GM19397 (cell line): Measurements from ENCODE around the gene MACF1.

ENCODE experiments used
- ATAC-seq: cut with Tn5 transposase; IDR thresholded peaks from one replicate; pipeline ENCODE4 v1.9.1; 2021; ENCODE audit warnings: mild to moderate bottlenecking, moderate library complexity; ENCODE audit not compliant: unreplicated experiment

MACF1 gene

DNA sequence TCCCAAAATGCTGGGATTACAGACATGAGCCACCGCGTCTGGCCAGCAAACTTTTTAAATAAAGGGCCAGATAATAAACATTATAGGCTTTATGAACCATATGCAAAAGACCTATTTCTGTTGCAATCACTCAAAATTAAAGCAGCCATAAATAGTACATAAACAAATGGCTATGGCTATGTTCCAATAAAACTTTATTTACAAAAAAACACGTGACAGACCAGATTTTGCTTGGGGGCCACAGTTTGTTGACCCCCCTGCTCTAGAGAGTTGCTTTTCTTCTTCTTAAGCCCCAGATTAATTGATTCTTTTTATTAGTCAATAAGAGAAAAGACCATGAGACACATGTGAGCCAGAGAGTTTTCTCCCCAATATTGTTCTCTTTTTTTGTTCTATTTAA is 138.3 kb downstream of the MACF1 start:
- no peak for ATAC-seq

DNA sequence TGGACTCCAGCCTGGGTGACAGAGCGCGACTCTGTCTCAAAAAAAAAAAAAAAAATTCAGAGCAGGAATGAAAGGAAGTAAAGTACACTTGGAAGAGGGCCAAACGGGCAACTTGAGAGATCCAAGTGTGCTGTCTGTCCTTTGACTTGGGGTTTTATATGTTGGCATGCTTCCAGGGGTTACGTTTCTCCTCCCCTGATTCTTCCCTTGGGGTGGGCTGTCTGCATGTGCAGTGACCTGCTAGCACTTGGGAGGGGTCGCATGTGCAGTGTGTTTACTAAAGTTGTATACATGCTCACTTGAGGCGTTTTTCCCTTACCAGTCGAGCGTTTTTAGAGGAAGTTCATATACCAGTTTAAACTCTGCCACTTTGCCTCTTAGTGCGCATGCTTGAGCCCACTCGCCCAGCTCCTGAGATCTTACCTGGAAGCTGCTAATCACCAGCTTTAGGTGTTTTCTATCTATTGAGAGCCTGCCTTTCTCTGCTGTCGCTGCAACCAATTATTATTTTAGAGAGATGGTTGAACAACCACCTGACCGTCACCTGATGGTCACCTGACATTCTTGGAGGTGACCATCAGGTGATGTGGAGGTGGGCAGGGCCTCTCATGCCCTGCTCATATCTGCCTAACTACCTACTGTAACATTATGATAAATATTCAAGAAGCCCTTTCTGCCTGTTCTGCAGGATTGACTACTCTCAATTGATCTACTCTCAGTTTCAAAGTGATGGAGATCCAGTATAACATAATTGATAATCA is 140.1 kb downstream of the MACF1 start:
- no peak for ATAC-seq

GRCh38 chr1:39346872-39347271 is 142.4 kb downstream of the MACF1 start:
- ATAC-seq, result no peak

DNA sequence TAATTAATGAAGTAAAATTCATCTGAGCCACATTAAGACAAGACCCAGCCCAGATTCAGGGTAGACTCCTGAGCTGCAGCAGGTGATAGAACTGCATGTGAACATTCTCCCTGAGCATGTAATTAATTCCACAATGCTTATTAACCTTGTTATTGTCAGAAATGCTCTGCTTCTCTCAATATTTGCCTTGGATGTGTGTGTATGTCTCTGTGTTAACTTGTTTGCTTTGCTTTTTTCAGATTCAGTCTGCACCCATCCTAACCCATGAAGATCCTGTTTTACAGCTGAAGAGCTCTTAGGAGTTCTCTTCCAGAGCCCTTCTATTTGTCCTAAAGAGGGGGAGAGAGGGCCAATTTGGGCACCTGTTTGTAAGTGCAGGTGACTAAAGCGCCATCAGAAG is 143.8 kb downstream of the MACF1 start:
- ATAC-seq, result no peak

DNA sequence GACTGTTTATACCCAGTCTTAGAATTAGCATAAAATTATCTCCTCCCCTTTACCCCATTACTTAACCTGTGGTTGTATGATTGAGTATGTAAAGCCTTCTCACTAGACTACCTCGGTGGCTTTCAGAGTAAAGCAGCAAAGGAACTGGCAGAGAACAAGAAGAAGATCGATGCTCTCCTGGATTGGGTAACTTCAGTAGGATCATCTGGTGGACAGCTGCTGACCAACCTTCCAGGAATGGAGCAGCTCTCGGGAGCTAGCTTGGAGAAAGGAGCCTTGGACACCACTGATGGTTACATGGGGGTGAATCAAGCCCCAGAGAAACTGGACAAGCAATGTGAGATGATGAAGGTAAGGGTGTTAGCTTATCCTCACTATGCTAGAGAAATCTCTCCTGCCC is 148.4 kb downstream of the MACF1 start:
- ATAC-seq, result no peak

DNA sequence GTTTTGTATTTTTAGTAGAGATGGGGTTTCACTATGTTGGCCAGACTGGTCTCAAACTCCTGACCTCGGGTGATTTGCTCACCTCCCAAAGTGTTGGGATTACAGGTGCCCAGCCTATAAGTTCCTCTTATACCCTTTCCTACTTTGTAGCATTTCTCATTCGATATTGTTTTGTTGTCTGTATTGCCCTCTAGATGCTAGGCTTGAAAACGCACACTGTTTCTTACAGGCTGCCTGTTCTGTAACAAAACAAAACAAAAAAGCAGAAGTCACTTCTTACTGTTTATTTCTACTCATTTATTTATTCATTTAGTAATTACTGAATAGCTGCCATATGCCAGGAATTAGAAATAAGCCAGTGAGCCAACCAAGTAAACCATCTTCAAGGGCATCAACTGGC is 150.1 kb downstream of the MACF1 start:
- no peak for ATAC-seq

GRCh38 chr1:39358491-39358890 is 154.0 kb downstream of the MACF1 start:
- no peak for ATAC-seq

GRCh38 chr1:39359028-39359570 is 154.6 kb downstream of the MACF1 start:
- ATAC-seq, result no peak

DNA sequence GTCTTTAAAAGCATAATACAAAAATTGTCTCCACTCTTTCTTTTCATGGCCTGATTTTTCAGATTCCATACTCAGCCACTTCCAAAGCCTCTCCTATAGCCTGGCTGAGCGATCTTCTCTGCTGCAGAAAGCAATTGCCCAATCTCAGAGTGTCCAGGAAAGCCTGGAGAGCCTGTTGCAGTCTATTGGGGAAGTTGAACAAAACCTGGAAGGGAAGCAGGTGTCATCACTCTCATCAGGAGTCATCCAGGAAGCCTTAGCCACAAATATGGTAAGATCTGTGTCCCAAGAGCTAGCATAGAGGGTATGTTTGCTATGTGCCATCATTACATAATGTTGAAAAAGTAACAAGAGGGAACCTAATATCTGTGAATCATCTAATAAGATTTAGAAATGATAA is 156.2 kb downstream of the MACF1 start:
- ATAC-seq, result no peak

DNA sequence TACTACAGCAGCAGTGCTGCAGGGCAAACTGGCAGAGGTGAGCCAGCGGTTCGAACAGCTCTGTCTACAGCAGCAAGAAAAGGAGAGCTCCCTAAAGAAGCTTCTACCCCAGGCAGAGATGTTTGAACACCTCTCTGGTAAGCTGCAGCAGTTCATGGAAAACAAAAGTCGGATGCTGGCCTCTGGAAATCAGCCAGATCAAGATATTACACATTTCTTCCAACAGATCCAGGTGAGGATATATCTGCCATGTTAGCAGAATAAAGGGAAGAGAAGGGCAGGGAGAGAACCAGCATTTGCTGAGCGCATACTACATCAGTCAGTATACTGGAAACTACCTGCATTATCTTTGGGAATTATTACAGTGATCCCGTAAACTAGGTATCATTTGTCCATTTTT is 157.0 kb downstream of the MACF1 start:
- no peak for ATAC-seq

GRCh38 chr1:39363267-39363666 is 158.8 kb downstream of the MACF1 start:
- no peak for ATAC-seq

DNA sequence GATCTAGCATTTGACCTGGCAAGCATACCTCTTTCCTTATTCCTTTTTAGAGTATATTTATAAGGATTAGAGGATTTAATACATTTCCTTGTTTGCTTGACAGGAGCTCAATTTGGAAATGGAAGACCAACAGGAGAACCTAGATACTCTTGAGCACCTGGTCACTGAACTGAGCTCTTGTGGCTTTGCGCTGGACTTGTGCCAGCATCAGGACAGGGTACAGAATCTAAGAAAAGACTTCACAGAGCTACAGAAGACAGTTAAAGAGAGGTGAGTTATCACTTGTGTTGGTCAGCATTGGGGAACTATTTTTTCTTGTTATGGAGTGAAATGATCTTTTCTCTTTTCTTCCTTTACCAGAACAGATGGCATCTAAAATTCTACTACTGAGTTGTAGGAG is 163.6 kb downstream of the MACF1 start:
- no peak for ATAC-seq

GRCh38 chr1:39369565-39369964 is 165.1 kb downstream of the MACF1 start:
- no peak for ATAC-seq

DNA sequence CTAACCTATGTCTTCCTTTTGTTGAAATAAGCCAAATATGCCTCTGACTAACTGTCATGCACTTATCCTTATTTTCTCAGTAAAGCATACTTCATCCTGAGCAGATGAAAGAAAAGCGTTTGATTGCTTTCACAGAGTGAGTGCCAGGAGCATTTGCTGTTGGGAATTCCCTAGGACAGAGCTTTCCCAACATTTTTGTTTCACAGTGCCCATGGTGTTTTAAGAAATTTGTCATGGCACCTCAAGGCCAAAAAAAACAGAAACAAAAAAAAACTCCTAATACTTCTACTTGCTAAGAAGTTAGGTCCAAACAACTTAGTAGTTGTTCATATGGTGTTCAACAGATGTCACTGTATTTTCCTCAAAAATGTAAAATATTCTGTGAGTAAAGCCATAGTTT is 166.1 kb downstream of the MACF1 start:
- no peak for ATAC-seq

DNA sequence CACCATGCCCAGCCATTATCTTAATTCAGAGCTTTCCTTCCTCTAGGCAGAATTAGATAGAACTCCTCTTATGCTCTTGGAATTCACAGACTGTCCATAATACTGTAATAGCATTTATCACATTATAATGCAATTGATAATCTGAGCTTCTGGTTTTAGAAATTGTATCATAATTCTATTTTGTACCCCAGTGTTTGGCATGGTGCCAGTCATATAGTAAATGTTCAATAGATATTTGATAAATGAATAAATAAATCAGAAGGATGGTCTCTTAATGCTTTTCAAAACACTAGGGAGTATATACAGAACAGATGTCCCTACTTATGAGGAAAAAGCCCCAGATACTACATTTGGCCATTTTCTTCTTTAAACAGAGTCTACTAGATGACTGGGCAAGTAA is 167.6 kb downstream of the MACF1 start:
- ATAC-seq, result no peak

- no peak for ATAC-seq
Observed at GRCh38 chr1:39376656-39377055, 172.2 kb downstream of the MACF1 start.

- ATAC-seq, result no peak
Observed at GRCh38 chr1:39378377-39378776, 173.9 kb downstream of the MACF1 start.

GRCh38 chr1:39379187-39379586 is 174.7 kb downstream of the MACF1 start:
- ATAC-seq, result no peak

GRCh38 chr1:39380036-39380435 is 175.5 kb downstream of the MACF1 start:
- no peak for ATAC-seq

GRCh38 chr1:39381839-39382238 is 177.3 kb downstream of the MACF1 start:
- ATAC-seq, result no peak

DNA sequence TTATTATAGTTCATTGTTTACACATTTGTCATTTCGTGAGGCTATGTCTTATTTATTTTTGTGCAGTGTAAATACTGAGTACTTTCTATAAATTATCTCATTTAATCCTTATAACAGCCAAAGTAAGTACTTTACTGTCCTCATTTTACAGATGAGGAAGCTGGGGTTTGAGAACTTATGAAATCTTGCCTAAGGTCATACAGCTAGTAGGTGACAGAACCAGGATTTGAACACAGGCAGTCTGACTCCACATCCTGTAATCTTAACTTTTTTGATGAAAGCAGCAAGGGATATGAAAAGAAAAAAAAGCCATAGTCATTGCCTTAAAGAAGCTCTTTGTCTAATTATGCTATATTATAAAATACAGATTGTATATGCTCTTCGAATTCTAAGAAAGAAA is 179.8 kb downstream of the MACF1 start:
- ATAC-seq, result no peak

DNA sequence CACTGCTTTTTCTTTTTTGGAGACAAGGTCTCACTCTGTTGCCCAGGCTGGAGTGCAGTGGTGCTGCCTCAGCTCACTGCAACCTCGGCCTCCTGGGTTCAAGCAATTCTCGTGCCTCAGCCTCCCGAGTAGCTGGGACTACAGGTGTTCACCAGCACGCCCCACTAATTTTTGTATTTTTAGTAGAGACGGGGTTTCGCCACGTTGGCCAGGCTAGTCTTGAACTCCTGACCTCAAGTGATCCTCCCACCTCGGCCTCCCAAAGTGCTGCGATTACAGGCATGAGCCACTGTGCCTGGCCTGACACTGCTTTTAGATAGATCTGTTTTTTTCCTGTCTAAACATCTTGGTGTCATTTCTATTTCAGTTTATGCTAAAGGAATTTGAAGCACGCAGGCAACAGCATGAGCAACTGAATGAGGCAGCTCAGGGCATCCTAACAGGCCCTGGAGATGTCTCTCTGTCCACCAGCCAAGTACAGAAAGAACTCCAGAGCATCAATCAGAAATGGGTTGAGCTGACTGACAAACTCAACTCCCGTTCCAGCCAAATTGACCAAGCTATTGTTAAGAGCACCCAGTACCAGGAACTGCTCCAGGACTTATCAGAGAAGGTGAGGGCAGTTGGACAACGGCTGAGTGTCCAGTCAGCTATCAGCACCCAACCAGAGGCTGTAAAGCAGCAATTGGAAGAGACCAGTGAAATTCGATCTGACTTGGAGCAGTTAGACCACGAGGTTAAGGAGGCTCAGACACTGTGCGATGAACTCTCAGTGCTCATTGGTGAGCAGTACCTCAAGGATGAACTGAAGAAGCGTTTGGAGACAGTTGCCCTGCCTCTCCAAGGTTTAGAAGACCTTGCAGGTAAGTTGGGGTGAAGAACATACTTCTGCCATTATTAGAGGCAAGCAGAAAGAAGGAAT is 180.8 kb downstream of the MACF1 start:
- ATAC-seq, result no peak
